Memory B cell (primary cell): Measurements from ENCODE around the gene CFAP74.
"Not testable (repeated sequence)": the region's sequence is repeated elsewhere in the genome, so short reads cannot be mapped to it uniquely, and the experiment has no call there.

Source experiments
- ATAC-seq: fragments of 150-1000 bp; cut with Tn5 transposase; 2 replicates; pipeline ENCODE4 v1.10.0; 2021; ENCODE audit warnings: low read depth, mild to moderate bottlenecking, moderate library complexity
- DNase-seq, 2 donors: peaks; one replicate each; pipeline ENCODE4 v3.0.0; 2022; ENCODE audit warnings: low spot score in 2 of 2
- H3K27ac Mint-ChIP-seq: one replicate; pipeline ENCODE4 v1.8.0; 2022; ENCODE audit warnings: mild to moderate bottlenecking, moderate library complexity, mixed read lengths
- H3K27me3 Mint-ChIP-seq: one replicate; pipeline ENCODE4 v1.8.0; 2022; ENCODE audit warnings: mixed read lengths
- H3K36me3 Mint-ChIP-seq: one replicate; pipeline ENCODE4 v1.8.0; 2022; ENCODE audit warnings: mild to moderate bottlenecking, mixed read lengths
- H3K4me1 Mint-ChIP-seq: one replicate; pipeline ENCODE4 v1.8.0; 2022; ENCODE audit warnings: mixed read lengths
- H3K4me3 Mint-ChIP-seq: one replicate; pipeline ENCODE4 v1.8.0; 2022; ENCODE audit warnings: mild to moderate bottlenecking, moderate library complexity, mixed read lengths
- H3K9me3 Mint-ChIP-seq: one replicate; pipeline ENCODE4 v1.8.0; 2022; ENCODE audit warnings: mixed read lengths

CFAP74 gene

GRCh38 chr1:1980467-1981141 lies 23.0 kb downstream of the CFAP74 start:
- Mint-ChIP-seq H3K27ac (no peak overlapping the region), H3K27me3 (no peaks in the 10 kb centered on the region), H3K36me3 (no peaks in the 10 kb centered on the region), H3K4me3 (no peak overlapping the region), H3K9me3 (no peaks in the 10 kb centered on the region), H3K4me1 (no peaks in the 10 kb centered on the region)
- ATAC-seq (no peak), DNase-seq (no peak)

GRCh38 chr1:1979482-1980165 lies 24.0 kb downstream of the CFAP74 start:
- no peaks in the 10 kb centered on the region for H3K36me3 Mint-ChIP-seq
- H3K9me3 Mint-ChIP-seq, result no peaks in the 10 kb centered on the region
- ATAC-seq (no peak), DNase-seq (no peak)
- H3K4me1 Mint-ChIP-seq, result no peaks in the 10 kb centered on the region
- H3K4me3 Mint-ChIP-seq, result no peak overlapping the region
- peaks cover under 1% of the 10 kb centered on the region for H3K27me3 Mint-ChIP-seq
- no peak overlapping the region for H3K27ac Mint-ChIP-seq

- H3K4me3 Mint-ChIP-seq, ATAC-seq, H3K27me3 Mint-ChIP-seq, DNase-seq, H3K36me3 Mint-ChIP-seq, H3K27ac Mint-ChIP-seq, H3K4me1 Mint-ChIP-seq, H3K9me3 Mint-ChIP-seq: not testable (repeated sequence)
These were observed 24.7 kb downstream of the CFAP74 start for GRCh38 chr1:1978690-1979481.

GRCh38 chr1:1978108-1978507 lies 25.5 kb downstream of the CFAP74 start:
- ATAC-seq, result no peak
- no peaks in the 10 kb centered on the region for H3K4me1 Mint-ChIP-seq
- no peaks in the 10 kb centered on the region for H3K36me3 Mint-ChIP-seq
- no peak for DNase-seq
- no peak overlapping the region for H3K4me3 Mint-ChIP-seq
- H3K27me3 Mint-ChIP-seq, result peaks cover 8% of the 10 kb centered on the region
- no peaks in the 10 kb centered on the region for H3K9me3 Mint-ChIP-seq
- H3K27ac Mint-ChIP-seq, result no peak overlapping the region

GRCh38 chr1:1976031-1976430 lies 27.6 kb downstream of the CFAP74 start:
- H3K36me3 Mint-ChIP-seq, result no peaks in the 10 kb centered on the region
- no peaks in the 10 kb centered on the region for H3K4me1 Mint-ChIP-seq
- ATAC-seq, result no peak
- no peak for DNase-seq
- H3K4me3 Mint-ChIP-seq, result no peak overlapping the region
- H3K27me3 Mint-ChIP-seq, result peaks cover 9% of the 10 kb centered on the region
- H3K9me3 Mint-ChIP-seq, result no peaks in the 10 kb centered on the region
- H3K27ac Mint-ChIP-seq, result no peak overlapping the region

GRCh38 chr1:1975535-1975934 lies 28.1 kb downstream of the CFAP74 start:
- Mint-ChIP-seq H3K27me3 (peaks cover 9% of the 10 kb centered on the region), H3K27ac (no peak overlapping the region), H3K36me3 (no peaks in the 10 kb centered on the region), H3K9me3 (no peaks in the 10 kb centered on the region), H3K4me1 (no peaks in the 10 kb centered on the region), H3K4me3 (no peak overlapping the region)
- DNase-seq, result no peak
- ATAC-seq, result no peak

GRCh38 chr1:1974834-1975233 lies 28.8 kb downstream of the CFAP74 start:
- H3K4me3 Mint-ChIP-seq, result no peak overlapping the region
- no peak for ATAC-seq
- H3K9me3 Mint-ChIP-seq, result no peaks in the 10 kb centered on the region
- H3K4me1 Mint-ChIP-seq, result no peaks in the 10 kb centered on the region
- no peak overlapping the region for H3K27ac Mint-ChIP-seq
- H3K27me3 Mint-ChIP-seq, result peaks cover 9% of the 10 kb centered on the region
- H3K36me3 Mint-ChIP-seq, result no peaks in the 10 kb centered on the region
- DNase-seq, result no peak

- Mint-ChIP-seq H3K9me3 (no peaks in the 10 kb centered on the region), H3K36me3 (no peaks in the 10 kb centered on the region), H3K27me3 (peaks cover 9% of the 10 kb centered on the region), H3K4me1 (no peaks in the 10 kb centered on the region), H3K4me3 (no peak overlapping the region), H3K27ac (no peak overlapping the region)
- no peak for DNase-seq
- no peak for ATAC-seq
These were observed 29.6 kb downstream of the CFAP74 start for GRCh38 chr1:1973716-1974642.

GRCh38 chr1:1972976-1973715 lies 30.4 kb downstream of the CFAP74 start:
- Mint-ChIP-seq H3K4me3 (no peak overlapping the region), H3K4me1 (no peaks in the 10 kb centered on the region), H3K9me3 (no peaks in the 10 kb centered on the region), H3K27me3 (peaks cover 9% of the 10 kb centered on the region), H3K36me3 (no peaks in the 10 kb centered on the region), H3K27ac (no peak overlapping the region)
- ATAC-seq, result no peak
- DNase-seq, result no peak

- Mint-ChIP-seq H3K27me3 (peaks cover 13% of the 10 kb centered on the region), H3K36me3 (no peaks in the 10 kb centered on the region), H3K4me1 (no peaks in the 10 kb centered on the region), H3K27ac (no peak overlapping the region), H3K9me3 (no peaks in the 10 kb centered on the region), H3K4me3 (no peak overlapping the region)
- no peak for ATAC-seq
- DNase-seq, result no peak
These were observed 31.9 kb downstream of the CFAP74 start for GRCh38 chr1:1971688-1972087.

GRCh38 chr1:1971017-1971416 lies 32.6 kb downstream of the CFAP74 start:
- no peak overlapping the region for H3K27ac Mint-ChIP-seq
- no peaks in the 10 kb centered on the region for H3K4me1 Mint-ChIP-seq
- H3K27me3 Mint-ChIP-seq, result peaks cover 13% of the 10 kb centered on the region
- no peaks in the 10 kb centered on the region for H3K9me3 Mint-ChIP-seq
- DNase-seq (no peak), ATAC-seq (no peak)
- no peak overlapping the region for H3K4me3 Mint-ChIP-seq
- no peaks in the 10 kb centered on the region for H3K36me3 Mint-ChIP-seq

- no peak for ATAC-seq
- no peaks in the 10 kb centered on the region for H3K36me3 Mint-ChIP-seq
- peaks cover 13% of the 10 kb centered on the region for H3K27me3 Mint-ChIP-seq
These were observed 33.5 kb downstream of the CFAP74 start for GRCh38 chr1:1969953-1970716.

More at GRCh38 chr1:1969953-1970716, 33.5 kb downstream of the CFAP74 start:
- Mint-ChIP-seq H3K4me1 (no peaks in the 10 kb centered on the region), H3K9me3 (no peaks in the 10 kb centered on the region), H3K27ac (no peak overlapping the region), H3K4me3 (no peak overlapping the region)
- DNase-seq, result no peak
